ENCODE data around the gene ODAD4.

DNA sequence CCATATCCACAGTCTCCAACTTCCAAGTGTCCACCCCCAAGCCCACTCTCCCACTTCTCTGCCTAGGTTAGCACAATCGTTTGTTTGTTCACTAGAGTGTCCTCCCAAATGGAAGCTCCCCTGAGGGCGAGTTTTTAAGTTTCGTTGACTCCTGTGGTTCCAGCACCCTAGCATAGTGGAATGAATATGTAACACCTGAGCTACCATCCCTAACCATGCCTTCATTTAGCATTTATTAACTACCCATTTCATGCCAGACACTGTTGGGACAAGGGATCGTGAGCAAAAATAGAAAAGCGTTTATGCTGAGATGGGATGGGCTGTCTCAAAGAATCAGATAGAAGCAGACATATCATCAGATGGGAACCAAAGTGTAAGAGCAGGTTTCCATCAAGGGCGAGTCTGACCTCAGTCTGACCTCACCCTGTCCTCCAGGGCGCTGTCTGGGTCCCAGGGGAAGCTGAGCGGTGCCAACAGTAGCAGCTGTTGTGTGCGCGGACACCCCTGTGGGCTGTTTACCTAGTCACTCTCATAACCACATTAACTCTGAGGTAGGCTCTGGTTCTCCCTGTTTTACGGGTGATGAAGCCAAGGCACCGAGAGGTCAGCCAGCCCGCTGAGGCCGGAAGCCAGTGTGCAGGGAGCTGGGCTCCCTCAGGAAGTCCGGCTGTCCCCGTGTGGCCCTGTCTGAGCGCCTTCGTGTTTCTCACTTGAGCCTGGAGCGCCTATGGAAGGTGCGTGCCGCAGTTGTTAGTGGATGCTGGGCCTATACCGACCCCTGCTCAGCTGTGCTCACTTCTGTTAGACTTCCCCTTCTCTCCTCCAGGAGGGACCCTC, 42.4 kb downstream of the ODAD4 start:
- TF ChIP-seq, protein P1, sequence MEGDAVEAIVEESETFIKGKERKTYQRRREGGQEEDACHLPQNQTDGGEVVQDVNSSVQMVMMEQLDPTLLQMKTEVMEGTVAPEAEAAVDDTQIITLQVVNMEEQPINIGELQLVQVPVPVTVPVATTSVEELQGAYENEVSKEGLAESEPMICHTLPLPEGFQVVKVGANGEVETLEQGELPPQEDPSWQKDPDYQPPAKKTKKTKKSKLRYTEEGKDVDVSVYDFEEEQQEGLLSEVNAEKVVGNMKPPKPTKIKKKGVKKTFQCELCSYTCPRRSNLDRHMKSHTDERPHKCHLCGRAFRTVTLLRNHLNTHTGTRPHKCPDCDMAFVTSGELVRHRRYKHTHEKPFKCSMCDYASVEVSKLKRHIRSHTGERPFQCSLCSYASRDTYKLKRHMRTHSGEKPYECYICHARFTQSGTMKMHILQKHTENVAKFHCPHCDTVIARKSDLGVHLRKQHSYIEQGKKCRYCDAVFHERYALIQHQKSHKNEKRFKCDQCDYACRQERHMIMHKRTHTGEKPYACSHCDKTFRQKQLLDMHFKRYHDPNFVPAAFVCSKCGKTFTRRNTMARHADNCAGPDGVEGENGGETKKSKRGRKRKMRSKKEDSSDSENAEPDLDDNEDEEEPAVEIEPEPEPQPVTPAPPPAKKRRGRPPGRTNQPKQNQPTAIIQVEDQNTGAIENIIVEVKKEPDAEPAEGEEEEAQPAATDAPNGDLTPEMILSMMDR (conservative IDR thresholded peaks at IDR 0.05): no peak
- no peak for TF ChIP-seq ZFX (IDR thresholded peaks at IDR 0.05)
